Inflammatory macrophage treated with lipopolysaccharide for 1 hour (primary cell): Measurements from ENCODE around the gene SLC9A1.
A peak's percentile ranks its signal among the peaks of the same experiment; 100 is the strongest.

ENCODE experiments used
- DNase-seq, 2 donors: peaks; one replicate each; pipeline ENCODE4 v3.0.0-alpha.2; 2020 to 2022

Gene SLC9A1

GRCh38 chr1:27150183-27150582 lies 4.7 kb downstream of the SLC9A1 start:
- no peak for DNase-seq

- no peak for DNase-seq
Measured at GRCh38 chr1:27149762-27150113, 5.2 kb downstream of the SLC9A1 start.

- DNase-seq, result no peak
Measured at GRCh38 chr1:27149084-27149761, 5.7 kb downstream of the SLC9A1 start.

- no peak for DNase-seq
Measured at GRCh38 chr1:27148591-27148990, 6.3 kb downstream of the SLC9A1 start.

- DNase-seq, result no peak
Measured at GRCh38 chr1:27147842-27148518, 6.9 kb downstream of the SLC9A1 start.

GRCh38 chr1:27145934-27146354 lies 9.0 kb downstream of the SLC9A1 start:
- DNase-seq, result no peak

GRCh38 chr1:27144920-27145661 lies 9.8 kb downstream of the SLC9A1 start:
- no peak for DNase-seq

- no peak for DNase-seq
Measured at GRCh38 chr1:27144049-27144748, 10.7 kb downstream of the SLC9A1 start.

- DNase-seq, result no peak
Measured at GRCh38 chr1:27143401-27143800, 11.5 kb downstream of the SLC9A1 start.

GRCh38 chr1:27142464-27142863 lies 12.5 kb downstream of the SLC9A1 start:
- DNase-seq, result no peak

GRCh38 chr1:27141266-27142003 lies 13.5 kb downstream of the SLC9A1 start:
- DNase-seq, result no peak

GRCh38 chr1:27139980-27140379 lies 14.9 kb downstream of the SLC9A1 start:
- DNase-seq, result no peak

GRCh38 chr1:27138927-27139326 lies 16.0 kb downstream of the SLC9A1 start:
- no peak for DNase-seq

- no peak for DNase-seq
Measured at GRCh38 chr1:27138368-27138767, 16.6 kb downstream of the SLC9A1 start.

- DNase-seq, result peak; percentile 39 to 46
Measured at GRCh38 chr1:27137544-27138075, 17.3 kb downstream of the SLC9A1 start.

GRCh38 chr1:27136998-27137542 lies 17.9 kb downstream of the SLC9A1 start:
- DNase-seq, result peak; percentile 75 to 79

GRCh38 chr1:27136236-27136551 lies 18.7 kb downstream of the SLC9A1 start:
- DNase-seq, result peak; percentile 65 to 69

GRCh38 chr1:27135541-27136235 lies 19.2 kb downstream of the SLC9A1 start:
- DNase-seq, result peak; percentile 43 to 44

- peak; percentile 81 to 82 for DNase-seq
Measured at GRCh38 chr1:27133991-27134390, 20.9 kb downstream of the SLC9A1 start.

GRCh38 chr1:27133158-27133557 lies 21.8 kb downstream of the SLC9A1 start:
- no peak for DNase-seq

- DNase-seq, result no peak
Measured at GRCh38 chr1:27132624-27133023, 22.3 kb downstream of the SLC9A1 start.

GRCh38 chr1:27132147-27132546 lies 22.8 kb downstream of the SLC9A1 start:
- DNase-seq, result no peak
